ENCODE measurements around the gene FOXP1.

The FOXP1 gene

GRCh38 chr3:71398157-71398836 lies 185.2 kb downstream of the FOXP1 start:
- DNase-seq (ENCODE audit: low read depth): no peak

DNA sequence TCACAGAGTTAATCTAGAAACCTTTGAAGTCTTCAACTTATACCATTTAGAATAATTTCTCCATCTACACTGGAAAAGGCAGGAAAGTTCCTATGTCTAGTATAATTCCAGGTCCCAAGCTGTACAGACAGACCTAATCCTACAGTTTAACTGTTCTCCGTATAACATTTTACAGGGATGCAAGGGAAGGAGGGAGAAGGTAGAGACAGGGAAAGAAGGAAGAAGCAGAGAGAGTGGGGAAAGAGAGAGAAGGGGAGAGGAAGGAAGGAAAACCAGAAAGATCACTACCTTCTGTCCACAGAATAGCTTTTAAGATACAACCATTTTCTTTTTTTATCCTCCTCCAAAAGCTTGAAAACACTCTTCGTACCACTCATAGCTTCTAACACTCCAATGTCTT lies 185.8 kb downstream of the FOXP1 start:
- no peak for DNase-seq (ENCODE audit: low read depth)

DNA sequence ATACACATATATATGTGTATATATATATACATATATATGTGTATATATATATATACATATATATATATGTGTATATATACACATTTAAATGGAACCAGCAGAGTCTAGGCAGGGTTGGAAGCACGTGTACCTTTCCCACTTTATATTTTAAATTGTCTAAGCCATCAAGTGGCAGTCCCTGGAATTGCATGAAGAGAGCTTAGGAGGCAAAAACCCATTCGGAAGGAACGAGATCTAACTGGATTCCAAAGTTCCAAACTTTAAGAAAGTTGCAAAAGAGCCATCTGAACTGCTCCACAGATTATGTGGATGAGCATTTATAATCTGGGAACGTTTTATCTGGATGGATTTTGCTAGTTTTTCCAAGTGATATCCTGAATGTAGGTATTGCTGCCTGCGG lies 186.5 kb downstream of the FOXP1 start:
- DNase-seq (ENCODE audit: low read depth): no peak

DNA sequence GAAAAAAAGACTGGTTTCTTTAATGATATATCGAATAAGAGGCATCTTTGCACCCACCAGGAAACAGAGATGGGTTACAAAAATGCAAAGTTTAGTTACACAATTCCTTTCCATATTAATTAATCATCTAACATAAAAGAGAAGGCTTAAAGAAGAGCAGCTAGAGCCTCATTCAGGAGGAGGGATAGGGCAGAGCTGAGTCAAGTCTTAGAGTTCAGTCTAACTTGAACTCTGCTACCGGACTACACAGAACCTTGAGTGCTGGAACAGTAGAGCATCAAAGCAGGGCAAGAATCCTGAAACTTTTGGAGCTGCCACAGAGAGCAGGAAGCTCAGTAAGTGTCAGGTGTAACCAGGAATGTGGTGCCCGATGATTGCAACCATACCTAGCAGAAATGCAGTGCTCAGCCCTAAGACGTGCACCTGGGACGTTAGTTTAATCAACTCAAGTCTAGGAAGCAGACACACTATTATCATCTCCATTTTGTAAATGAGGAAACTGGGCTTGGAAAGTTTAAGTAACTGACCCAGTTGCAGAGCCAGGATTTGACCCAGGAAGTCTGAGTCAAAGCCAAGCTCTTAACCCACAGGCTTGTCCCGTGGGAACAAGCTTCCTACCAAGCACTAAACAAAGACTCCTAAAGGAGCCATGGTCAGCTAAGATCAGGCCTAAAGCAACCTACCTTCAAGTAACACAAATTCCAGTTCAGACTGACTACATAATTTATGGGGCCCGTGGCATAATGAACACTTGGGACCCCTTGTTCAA lies 187.4 kb downstream of the FOXP1 start:
- DNase-seq (ENCODE audit: low read depth): peak; percentile 24

DNA sequence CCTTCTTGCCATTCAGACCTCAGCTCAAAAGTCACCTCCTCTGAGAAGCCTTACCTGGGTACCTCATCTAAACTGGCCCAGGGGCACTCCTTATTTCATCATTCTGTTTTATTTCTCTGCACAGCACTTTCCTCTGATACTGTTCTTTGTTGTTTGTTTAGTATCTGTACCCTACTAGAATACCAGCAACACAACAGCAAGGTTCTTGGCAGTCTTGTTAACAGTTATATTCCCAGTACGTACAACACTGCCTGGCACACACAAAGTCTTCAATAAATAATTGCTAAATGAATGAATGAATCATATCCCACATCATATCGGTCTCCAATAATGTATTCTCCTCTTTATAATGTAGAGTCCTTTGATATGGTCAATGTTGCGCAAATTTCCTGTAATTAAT lies 188.1 kb downstream of the FOXP1 start:
- DNase-seq (ENCODE audit: low read depth): no peak

DNA sequence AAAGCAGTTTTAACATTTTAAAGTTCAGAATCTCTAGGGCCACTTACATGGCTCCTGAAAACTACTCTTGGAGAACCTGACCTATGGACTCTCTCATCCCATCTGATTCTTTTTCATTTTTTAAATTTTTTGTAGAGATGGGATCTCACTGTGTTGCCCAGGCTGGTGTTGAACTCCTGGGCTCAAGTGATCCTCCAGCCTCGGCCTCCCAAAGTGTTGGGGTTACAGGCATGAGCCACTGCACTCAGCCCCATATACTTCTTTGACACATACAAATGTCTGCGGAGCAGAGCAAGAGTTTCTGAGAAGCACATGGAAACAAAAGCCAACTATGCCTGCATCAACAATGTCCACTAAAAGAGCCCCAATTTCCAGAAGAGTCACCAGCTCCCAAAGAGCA lies 189.8 kb downstream of the FOXP1 start:
- no peak for DNase-seq (ENCODE audit: low read depth)

GRCh38 chr3:71393093-71393492 lies 190.4 kb downstream of the FOXP1 start:
- no peak for DNase-seq (ENCODE audit: low read depth)

GRCh38 chr3:71392251-71392650 lies 191.3 kb downstream of the FOXP1 start:
- DNase-seq (ENCODE audit: low read depth): no peak

DNA sequence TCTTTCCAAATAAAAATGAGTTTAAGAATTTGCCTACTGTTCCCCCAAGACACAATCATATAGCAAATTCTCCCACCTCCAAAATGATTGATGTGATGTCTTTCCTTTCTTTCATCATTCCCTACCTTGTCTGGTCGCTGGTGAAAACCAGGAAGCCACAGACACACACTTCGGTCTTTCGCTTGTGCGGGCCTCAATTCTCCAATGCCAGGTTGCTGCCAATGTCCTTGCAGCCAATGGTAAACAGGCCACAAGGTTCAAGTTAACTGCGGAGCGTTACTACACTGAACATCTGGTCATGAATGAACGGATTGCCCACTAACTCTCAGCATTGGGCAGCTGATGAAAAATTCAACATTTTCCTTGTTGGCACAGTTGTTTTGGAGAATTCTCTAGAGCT lies 192.2 kb downstream of the FOXP1 start:
- DNase-seq (ENCODE audit: low read depth): no peak

DNA sequence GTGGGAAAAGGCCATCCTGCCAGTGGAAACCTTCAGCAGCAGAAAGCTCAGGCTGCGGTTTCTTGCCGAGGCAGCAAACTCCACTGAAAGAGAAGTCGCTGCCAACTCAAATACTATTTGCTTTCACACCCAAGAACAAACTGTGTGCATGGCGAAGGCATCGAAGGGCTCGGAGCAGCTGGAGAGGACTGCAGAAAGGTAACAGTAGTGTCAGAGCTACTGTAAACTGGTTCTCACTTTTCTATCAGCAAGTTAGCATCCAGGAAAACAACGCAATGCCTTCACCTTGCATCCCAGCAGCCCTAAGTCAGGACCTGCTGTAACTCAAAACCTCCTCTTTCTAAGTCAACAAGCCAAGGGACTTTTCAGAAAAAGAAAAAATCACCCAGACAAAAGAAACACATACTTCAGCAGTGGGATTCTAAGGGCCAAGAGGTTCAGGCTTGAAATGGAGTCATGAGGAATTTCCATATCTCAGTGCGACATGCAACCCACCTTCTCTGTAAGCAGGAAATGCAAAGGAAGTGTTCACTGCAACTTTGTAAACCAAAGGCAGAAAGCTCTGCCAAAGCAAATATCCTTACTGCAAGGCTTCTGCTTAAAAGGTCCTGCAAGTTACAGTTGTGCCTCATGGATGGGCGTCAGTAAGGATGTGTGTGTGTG lies 193.5 kb downstream of the FOXP1 start:
- DNase-seq (ENCODE audit: low read depth): no peak

DNA sequence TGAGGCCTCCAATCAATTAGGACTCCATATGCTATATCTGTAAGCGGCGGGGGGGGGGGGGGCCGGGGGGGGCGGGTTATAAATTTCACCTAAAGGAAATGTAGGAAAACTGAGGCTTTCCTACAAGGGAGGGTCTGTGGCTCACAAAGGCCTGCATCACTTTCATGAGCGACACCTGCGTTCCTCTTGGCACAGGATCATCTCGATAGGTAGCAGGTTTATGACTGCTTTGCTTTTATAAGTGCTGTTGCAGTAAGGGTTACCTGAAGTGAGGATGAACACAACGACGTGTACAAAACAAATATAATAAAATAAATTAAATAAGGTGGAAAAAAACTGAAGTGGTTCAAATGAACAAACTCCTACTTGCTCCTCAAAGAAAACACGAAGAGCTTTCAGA lies 194.3 kb downstream of the FOXP1 start:
- no peak for DNase-seq (ENCODE audit: low read depth)

DNA sequence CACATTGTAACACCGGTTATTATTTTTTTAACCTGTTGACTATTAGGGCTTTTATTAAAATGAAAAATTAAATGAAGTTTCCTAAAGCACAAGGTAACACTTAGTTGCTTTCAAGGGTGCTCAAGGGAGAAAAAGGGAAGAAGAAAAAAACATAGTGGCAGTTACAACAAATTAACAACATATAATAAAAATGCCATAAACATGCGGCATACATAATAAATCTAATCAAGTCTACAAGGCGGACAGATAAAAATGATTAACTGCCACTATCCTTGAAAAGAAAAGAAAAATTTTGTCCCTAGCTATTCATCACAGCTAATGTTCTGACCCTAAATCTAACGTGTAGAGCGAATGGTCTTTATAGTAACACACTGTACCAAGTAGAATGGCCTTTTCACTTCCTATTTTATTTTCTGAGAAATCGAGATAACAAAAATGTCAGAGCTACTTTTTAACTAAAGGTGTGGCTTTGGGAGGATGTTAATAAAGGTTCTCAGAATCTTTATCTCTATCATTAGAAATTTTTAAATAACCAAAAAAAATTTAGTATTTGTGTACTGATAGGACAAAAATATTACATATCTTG lies 194.9 kb downstream of the FOXP1 start:
- DNase-seq (ENCODE audit: low read depth): no peak

- DNase-seq (ENCODE audit: low read depth): no peak
Measured at GRCh38 chr3:71387586-71387985, 195.9 kb downstream of the FOXP1 start.

DNA sequence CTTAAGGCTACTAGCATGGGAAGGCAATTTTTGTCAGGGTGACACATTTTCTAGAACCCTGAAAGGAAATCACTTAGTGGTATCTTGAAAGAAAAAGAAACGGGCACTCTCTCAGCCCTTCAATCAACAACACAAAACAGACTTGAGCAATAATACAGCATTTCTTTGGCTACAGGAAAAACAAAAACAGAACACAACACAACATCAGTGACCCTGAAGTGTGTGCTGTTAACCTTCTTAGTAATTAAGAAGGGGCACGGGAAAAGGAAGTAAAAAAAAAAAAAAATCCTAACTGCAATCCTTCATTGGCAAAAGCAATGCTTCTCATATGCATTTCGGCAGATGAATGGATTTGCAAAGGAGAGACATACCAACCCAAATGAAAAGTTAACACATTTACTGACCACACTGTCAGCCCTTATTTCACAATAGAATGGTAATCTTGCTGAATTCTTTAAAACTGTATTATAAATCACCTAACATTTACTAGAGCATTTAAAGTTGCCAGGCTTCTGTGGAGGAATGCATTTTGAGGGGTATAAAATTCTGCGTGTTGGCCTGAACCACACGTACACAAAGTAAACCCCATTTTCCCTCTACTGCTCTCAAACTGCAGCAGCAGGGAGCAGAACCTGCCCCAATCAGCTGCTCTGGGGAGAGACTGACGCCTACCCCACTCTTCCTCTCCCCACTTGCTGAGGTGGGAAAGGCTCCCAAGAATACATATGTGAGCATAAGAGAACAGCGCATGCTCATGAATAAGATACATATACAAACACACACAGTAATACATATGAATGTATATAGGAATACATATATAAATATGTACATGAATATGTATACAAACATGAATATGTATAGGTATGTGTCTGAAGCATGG lies 198.5 kb downstream of the FOXP1 start:
- DNase-seq (ENCODE audit: low read depth): no peak

GRCh38 chr3:71384388-71384787 lies 199.1 kb downstream of the FOXP1 start:
- DNase-seq (ENCODE audit: low read depth): no peak

DNA sequence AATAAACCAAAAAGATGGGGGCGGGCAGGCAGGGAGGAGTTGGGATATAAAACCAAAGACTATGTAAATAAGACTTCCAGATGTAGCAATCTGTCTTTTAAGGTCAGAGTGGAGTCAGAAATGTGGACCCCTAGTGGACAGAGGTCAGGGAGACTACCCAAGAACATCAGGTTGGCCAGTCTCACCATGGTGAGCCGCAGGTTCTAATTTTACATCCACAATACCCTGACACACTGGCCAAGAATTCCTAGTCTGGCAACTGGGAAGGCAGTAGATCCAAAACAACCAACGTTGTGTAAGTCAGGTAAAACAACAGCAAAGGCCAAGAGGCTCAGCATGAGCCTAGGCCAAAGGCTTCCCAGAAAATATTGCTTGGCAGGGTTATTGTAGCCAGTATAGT lies 203.4 kb downstream of the FOXP1 start:
- no peak for DNase-seq (ENCODE audit: low read depth)

- DNase-seq (ENCODE audit: low read depth): no peak
Measured at GRCh38 chr3:71378509-71378908, 205.0 kb downstream of the FOXP1 start.

GRCh38 chr3:71376911-71377310 lies 206.6 kb downstream of the FOXP1 start:
- no peak for DNase-seq (ENCODE audit: low read depth)

DNA sequence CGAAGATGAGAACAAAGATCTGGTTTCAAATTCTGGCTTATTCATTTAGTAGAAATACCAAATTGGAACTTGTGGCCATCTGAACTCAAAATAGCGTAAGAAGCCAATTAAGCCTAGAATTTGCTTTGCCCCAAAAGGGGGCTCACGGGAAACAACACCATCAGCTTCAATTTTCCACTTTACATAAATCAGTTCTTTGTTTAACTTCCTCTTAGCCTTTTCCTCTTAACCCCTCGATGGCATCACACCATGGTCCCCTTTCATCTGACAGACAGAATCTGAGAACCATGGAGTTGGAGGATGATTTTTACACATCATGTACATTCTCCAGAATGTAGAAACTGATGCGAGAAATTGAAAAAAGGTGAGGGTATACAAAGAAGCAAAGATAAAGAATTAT lies 207.0 kb downstream of the FOXP1 start:
- no peak for DNase-seq (ENCODE audit: low read depth)

GRCh38 chr3:71374582-71374981 lies 208.9 kb downstream of the FOXP1 start:
- DNase-seq (ENCODE audit: low read depth): no peak

DNA sequence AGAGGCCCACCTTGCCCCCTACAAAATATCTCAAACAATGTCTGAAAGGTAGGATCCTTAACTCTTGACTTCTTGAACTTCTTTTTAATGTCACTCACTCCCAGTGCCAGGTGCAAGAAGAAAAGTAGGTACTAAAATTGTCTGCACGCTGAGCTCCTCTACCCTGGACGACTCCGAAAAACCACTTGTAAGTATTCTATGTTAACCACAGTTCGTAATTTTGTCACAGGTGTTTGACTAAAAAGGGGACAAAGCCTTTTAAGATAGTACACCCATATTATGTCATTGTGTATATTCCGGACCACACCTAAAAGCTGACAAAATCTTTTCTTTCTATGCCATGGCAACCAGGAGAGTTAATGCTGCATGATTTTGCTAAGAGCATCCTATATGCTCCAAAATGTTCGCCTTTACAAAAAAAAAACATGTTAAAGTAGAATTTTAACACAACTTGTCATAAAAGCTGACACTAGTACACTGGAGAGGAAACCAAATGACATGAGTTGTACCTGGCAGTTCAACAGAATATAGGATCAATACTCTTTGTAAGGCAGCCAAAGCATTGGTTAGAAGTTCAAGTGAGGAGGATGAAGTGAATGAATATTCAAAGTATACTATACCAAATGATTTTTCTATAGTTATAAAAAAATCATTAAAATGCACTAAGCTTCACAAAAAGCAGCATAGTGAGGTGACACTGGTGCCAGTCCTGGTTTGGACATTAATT lies 210.5 kb downstream of the FOXP1 start:
- no peak for DNase-seq (ENCODE audit: low read depth)
